NCI-H187 treated with DMSO at 0.1 percent for 48 hours (cell line): ENCODE data around the gene B4GALT2.

Source experiments
- DNase-seq: peaks from one replicate; lab custom pipeline; 2025; lab: John Stamatoyannopoulos, UW

The B4GALT2 gene

DNA sequence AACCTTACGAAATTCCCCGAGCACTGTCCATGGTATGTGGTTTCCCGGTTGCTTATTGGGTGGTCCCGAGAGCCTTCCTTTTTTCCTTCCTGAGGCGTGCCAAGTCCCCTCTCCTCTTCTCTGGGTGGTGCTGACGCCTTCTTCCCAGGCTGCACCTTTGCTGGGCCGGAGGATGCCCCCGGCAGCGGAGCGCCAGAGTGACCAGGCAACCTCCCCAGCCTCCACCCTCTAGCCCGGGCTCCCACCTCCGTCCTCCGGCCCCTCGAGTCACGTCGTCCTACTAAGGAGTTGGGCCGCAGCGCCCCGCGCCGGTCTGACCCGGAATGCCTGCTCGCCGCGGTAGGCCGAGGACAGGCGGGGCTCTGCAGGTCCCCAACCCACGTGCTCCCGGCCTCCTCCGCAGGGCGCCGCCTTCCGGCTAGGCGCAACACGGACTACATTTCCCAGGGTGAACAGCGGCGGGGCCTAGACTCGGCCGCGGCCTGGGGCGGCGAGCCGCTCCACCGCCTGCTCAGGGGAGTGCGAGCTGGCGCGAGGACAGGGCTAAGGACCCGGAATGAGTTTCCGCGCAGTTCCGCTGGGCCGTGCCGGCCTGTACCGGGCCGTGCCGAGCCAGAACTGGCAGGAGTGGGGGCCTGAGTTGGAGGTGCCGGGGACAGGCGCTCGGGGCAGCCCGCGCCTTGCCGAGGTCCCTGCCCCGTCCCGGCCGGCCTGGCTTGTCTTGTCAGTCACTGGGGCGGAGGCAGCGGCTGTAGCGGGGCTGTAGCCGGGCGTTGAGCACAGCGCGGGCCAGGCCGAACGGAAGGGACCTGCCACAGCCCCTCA, 32.6 kb upstream of the B4GALT2 start, which contains the start of gene IPO13:
IPO13 (plus strand) TSS at position 715 of the 825 bp plus-strand sequence. CDS start 651 bp downstream, outside the sequence.
- DNase-seq = peak; percentile 63

GRCh38 chr1:43947061-43947873, 31.7 kb upstream of the B4GALT2 start:
- no peak for DNase-seq

- DNase-seq = no peak
These were observed 31.1 kb upstream of the B4GALT2 start for GRCh38 chr1:43947874-43948437.

GRCh38 chr1:43949678-43950077, 29.3 kb upstream of the B4GALT2 start:
- no peak for DNase-seq

- no peak for DNase-seq
These were observed 27.7 kb upstream of the B4GALT2 start for GRCh38 chr1:43951021-43951985.

- DNase-seq = peak; percentile 86
These were observed 26.2 kb upstream of the B4GALT2 start for GRCh38 chr1:43952731-43953346.

DNA sequence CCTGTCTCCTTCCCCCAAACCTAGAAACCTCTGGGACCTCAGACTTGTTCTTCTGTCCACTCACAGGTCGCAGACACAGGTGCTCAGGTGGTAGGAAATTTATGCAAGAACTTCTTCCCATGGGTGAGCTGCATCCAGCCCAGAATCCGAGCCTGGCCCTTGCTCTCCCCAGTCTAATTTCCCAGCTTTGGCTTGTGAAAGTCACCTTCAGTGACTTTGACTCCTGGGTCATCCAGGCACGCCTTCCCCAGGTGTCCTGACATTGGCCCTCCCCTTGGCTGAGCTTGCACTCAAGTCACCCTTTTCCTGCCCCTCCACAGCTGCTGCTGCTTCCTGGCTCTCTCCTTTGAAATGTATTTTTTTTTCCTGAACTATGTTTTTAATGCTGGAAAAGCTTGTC, 25.6 kb upstream of the B4GALT2 start:
- DNase-seq = no peak

DNA sequence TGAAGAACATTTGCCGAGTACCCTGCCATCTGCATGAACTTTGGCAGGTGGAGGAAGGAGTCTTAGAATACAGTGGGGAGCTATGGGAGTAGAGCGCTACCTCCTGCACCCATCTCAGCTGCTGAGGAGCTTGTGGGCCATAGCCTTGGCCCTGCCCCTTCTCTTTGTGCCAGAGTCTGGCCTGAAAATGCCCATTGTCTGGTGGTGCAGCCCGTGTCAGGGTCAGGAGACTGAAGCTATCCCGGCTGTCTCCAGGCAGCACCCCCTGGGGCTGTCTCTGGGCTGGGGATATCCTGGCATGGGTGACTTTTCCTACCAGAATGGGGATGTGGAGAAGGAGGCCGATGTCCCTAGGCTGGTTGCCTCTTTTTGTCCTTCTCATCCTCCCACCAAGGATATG, 25.0 kb upstream of the B4GALT2 start:
- no peak for DNase-seq

DNA sequence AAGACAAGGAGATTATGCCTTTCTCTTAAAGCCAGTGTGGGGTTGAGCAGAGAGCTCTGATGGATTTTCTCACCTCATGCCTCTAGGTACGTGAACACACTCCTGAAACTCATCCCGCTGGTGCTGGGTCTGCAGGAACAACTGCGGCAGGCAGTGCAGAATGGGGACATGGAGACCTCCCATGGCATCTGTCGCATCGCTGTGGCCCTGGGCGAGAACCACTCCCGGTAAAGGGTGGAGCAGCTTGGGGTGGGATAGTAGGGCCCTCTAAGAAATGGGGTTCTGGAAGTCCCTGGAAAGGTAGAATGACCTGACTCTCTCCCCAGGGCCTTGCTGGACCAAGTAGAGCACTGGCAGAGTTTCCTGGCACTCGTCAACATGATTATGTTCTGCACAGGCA, 22.8 kb upstream of the B4GALT2 start:
- no peak for DNase-seq

DNA sequence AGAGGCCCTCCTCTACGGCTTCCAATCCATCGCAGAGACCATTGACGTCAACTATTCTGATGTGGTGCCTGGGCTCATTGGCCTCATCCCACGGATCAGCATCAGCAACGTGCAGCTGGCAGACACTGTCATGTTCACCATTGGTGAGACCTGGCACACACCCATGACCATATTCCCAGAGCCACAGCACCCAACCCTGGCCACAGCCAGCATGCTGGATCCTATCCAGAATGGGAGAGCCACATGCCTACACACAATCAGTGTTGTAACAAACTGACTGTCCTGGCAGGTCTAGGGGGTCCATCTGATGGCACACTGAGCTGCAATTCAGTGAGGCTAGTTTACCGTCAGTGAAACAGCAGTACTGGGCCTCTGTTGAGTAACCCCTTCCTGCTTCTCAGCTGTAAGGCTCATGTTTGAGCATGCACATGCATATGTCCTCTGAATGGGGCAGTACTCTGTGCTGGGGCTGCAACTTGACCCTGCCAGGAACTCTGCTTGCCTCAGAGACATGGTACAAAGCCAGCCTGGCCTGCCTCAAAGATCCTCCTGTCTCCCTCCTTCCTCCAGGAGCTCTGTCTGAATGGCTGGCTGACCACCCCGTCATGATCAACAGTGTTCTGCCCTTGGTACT, 21.5 kb upstream of the B4GALT2 start:
- DNase-seq = no peak

DNA sequence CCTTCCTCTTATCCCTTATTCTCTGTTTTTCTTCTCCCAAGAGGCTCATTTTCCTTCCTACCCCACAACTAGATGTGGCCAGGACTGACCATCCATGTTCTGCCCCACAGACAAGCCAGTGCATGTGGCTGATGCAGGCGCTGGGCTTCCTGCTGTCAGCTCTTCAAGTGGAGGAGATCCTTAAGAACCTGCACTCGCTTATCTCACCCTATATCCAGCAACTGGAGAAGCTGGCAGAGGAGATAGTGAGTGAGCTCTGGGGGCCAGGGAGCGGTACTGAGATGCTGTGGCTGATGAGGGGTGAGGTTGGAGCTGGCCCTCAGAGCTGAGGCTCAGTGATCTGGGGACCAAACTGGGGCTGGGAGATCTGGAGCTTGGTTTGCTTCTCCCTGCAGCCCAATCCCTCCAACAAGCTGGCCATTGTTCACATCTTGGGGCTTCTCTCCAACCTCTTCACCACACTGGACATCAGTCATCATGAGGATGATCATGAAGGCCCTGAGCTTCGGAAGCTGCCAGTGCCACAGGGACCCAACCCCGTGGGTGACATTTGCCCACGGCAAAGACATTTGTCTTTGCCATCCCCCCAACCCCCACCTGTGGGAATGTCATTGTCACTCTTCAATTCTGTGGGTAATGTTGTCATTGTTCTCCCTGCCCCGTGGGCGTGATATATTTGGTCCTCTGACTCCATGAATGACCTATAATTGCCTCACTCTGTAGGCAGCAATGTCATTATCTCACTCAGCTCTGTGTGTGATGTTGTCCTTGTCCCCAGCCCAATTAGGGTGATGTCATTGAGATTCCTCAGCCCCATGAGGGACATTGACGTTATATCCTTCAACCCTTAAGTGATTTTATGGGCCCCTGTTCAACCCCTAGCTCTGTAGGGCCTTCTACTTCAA, 20.4 kb upstream of the B4GALT2 start:
- DNase-seq = no peak

DNA sequence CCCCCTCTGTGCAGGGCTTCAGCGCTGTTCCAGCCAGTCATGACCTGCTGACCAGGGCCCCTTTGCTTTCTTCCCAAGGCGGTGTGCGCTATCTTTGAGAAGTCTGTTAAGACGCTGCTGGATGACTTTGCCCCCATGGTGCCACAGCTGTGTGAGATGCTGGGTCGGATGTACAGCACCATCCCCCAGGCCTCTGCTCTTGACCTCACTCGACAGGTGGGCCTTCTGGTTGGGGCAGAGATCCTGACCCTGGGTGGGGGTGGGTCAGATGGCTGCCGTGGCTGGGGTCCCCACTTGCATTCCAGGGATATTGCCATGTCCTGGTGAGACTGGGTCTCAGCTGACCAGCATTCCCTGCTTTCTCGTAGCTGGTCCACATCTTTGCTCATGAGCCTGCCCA, 18.2 kb upstream of the B4GALT2 start:
- DNase-seq = no peak

DNA sequence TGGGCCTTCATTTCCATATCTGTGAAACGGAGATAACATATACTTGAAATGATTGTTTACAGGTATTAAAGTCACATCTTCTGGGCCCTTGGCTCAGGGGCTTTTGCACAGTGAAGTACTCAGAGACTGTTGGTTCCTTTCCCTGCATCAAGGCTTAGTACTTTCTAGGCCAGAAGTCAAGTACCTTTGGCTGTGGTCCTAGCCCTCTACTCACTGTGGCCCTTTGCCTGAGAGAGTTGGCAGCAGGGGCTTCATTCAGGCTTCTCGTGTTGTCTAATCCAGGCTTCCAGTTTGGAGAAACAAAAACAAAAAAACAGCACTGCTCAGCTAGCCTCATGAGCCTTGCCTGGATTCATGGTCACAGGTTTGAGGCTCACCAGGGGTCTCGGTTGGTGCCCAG, 17.3 kb upstream of the B4GALT2 start:
- DNase-seq = no peak

GRCh38 chr1:43962324-43962723, 16.7 kb upstream of the B4GALT2 start:
- DNase-seq = no peak

- no peak for DNase-seq
These were observed 16.0 kb upstream of the B4GALT2 start for GRCh38 chr1:43963006-43963405.

GRCh38 chr1:43963890-43964289, 15.1 kb upstream of the B4GALT2 start:
- DNase-seq = no peak

DNA sequence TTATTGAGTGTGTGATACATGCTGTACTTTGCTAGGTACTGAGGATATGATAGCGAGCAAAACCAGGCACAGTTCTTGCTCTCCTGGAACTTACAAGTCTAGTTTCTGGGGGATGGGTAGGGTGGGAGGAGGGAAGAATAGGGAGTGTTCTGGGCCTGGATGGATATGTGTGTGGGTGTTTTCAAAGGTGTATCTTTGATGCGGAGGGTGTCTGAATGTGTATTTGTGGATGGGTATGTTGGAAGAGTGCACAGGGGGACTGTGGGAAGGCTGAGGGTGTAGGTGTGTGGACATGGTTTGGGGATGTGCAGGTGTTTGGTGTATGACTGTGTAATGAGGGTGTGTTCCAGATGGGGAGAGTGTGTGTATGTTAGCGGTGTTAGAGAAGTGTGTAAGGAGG, 13.7 kb upstream of the B4GALT2 start:
- DNase-seq = no peak

DNA sequence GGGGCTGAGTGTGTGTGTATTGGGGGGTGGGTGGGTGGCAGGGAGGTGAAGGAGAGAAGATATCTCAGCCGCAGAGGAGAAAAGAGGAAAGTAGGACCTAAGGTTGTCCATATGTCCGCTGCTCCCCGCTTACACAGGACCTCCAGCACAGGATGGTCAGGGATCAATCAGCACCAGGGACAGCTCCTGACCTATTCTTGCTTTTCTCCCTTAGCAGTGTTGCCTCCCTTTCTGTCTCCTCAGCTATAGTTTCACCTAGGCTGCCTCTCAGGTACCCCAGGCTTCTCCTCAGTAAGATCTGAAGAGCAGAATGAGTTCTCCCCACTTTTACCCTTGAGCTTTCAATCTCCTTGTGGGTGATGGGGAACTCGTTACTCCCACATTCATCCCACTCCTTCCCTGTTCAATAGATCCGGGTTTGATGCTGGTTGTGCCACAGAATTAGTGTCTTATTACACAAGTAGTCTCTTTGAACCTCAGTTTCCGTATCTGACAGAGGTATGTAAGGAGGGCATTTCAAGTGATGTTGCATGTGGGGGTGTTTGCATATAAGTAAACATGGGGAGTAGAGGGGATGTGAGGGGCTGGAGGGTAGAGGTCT, 10.6 kb upstream of the B4GALT2 start:
- DNase-seq = no peak

- no peak for DNase-seq
These were observed 9.6 kb upstream of the B4GALT2 start for GRCh38 chr1:43969416-43969745.
